LNCaP clone FGC (cell line): ENCODE data around the gene MMADHC.

Experiments used
- DNase-seq: peaks from one replicate; pipeline ENCODE4 v3.0.0-alpha.2; 2011; ENCODE audit warnings: low read depth
- H3K4me3 ChIP-seq: 2 replicates; pipeline ENCODE4 v1.5.1; 2011; ENCODE audit warnings: mild to moderate bottlenecking, low read depth, low read length, control low read depth
- TF ChIP-seq, protein P1 (sequence below): IDR thresholded peaks from 2 replicates; pipeline ENCODE4 v1.5.1; 2012; ENCODE audit warnings: mild to moderate bottlenecking; ENCODE audit not compliant: control insufficient read depth, insufficient read depth; ENCODE audit errors: extremely low read depth

Gene MMADHC

DNA sequence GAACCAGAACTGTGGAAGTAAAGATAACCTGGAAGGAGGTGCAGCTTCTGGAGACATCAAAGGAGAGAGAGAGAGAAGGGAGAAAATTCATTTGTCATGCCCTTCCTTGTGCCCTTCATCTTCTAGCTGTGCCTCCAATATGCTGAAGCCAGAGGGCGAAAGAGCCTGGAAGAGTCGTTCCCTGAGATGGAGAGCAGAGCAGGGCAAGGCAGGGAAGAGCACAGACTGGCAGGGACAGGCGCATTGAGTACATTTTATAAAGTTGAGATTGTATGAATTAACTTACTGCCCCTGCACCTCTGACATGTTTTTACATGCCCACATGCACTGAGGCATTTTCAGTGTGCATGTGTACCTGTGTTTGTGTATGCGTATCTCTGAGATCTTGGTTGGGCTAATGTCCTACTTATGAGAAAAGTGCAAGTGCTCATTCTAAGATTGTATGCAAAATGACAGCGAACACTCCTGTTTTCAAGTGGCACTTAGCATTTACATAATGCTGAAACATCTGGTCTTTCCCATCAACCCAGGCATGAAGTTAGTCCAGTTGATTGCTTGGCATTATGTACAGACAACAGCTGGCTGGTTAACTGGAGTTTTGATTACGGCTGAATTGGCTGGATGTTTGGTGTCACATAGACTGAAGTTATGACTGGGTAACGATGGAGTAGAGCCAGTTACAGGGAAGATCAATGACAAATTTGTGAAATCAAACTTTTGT, 23.7 kb upstream of the MMADHC start:
- no peak overlapping the region for H3K4me3 ChIP-seq
- no peak for DNase-seq
- TF ChIP-seq, protein P1, sequence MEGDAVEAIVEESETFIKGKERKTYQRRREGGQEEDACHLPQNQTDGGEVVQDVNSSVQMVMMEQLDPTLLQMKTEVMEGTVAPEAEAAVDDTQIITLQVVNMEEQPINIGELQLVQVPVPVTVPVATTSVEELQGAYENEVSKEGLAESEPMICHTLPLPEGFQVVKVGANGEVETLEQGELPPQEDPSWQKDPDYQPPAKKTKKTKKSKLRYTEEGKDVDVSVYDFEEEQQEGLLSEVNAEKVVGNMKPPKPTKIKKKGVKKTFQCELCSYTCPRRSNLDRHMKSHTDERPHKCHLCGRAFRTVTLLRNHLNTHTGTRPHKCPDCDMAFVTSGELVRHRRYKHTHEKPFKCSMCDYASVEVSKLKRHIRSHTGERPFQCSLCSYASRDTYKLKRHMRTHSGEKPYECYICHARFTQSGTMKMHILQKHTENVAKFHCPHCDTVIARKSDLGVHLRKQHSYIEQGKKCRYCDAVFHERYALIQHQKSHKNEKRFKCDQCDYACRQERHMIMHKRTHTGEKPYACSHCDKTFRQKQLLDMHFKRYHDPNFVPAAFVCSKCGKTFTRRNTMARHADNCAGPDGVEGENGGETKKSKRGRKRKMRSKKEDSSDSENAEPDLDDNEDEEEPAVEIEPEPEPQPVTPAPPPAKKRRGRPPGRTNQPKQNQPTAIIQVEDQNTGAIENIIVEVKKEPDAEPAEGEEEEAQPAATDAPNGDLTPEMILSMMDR: peak; percentile 38

DNA sequence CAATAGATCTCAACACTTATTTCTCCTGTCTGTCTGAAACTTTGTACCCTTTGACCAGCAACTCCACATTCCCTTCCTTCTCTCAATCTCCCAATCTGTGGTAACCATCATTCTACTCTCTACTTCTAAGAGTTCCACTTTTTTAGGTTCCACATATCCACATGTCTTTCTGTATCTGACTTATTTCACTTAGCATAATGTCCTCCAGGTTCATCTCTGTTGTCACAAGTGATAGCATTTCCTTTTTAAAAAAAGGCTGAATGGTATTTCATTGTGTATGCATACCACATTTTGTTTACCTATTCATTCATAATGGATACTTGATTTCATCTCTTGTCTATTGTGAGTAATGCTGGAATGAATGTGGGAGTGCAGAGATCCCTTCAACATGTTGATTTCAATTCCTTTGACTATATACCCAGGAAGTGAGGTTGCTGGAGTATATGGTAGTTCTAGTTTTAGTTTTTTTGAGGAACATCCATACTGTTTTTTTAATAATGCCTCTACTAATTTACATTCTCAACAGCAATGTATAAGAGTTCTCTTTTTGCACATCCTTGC, 18.8 kb upstream of the MMADHC start:
- DNase-seq: no peak
- TF ChIP-seq, protein P1: no peak
- no peak overlapping the region for H3K4me3 ChIP-seq

DNA sequence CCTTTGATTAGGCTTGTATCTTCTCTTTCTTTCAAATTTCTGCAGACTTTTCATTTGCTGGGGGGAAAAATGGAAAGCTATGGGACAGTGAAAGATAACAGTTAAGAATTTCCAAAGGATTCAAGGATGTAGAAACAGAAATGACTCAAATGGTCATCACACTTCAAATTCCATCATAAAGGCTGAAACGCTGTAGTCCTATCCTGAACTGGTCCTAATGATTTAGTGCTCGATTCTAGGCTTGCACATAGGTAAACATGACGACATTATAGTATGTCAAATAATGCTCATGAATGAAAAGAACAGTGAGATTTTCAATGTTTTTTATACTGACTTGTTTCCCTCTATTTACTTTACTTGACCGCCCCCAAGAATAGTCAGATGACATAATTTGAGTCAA, 15.7 kb upstream of the MMADHC start:
- TF ChIP-seq, protein P1: no peak

DNA sequence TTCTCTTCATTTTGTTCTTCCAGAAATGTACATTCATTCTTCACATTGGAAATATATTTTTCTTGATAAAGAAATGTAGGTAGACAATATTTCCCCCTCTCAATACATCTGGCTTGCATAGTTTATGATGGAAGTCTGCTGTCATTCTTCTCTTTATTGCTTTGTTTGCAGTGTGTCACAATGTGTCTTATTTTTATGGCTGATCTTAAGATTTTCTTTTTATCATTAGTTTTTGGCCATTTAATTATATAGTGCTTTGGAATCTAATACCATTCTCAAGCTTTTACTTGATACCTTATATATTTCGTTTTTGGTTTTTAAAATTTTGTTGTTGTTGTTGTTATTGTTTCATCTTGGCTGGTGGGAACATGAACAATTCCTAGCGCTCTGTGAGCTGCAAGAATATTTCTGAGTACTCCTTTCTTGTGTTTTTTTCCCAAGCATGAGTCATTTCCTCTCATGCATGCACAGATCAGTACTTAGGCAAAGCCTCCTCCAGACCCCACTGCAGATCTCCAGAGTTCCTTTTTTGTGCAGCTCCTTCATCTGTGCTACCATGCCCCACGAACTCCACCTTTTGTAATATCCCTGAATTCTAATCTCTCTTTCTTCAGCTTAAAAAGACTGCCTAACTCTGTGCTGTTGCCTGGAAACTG, 13.7 kb upstream of the MMADHC start:
- H3K4me3 ChIP-seq: no peak overlapping the region
- DNase-seq: no peak
- TF ChIP-seq, protein P1: no peak

More for the DNA sequence above, 15.7 kb upstream of the MMADHC start:
- DNase-seq: no peak
- no peak overlapping the region for H3K4me3 ChIP-seq

DNA sequence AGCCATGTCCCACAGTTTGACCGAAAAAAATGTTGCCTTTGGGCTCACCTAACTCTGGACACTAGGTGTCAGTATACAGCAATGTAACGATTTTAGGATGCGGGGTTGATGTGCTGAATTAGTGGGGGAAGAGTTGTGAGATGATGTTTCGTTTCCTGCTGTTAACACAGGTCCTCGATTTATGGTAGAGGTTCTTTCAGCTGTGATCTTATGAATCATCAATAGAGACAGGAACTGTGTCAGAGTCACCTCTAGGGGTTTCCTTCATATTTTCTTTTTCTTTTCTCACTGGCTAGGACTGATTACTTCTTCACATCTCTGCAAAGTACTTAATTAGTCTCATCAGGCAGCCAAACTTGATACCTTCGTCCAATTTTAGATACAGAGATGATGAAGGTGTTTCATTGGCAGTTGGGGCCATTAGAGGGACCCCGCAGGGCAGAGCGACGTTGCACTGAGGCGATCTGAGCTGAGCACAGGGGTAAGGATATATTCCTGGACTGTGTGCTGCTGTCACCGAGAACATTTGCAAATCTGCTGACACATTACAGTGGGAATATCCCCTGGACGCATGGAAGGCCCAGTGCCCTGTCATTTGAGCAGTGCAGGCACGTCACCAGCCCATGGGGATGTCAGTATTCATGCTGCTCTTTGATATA, 10.2 kb upstream of the MMADHC start:
- DNase-seq: no peak
- no peak overlapping the region for H3K4me3 ChIP-seq
- TF ChIP-seq, protein P1: peak; percentile 82

DNA sequence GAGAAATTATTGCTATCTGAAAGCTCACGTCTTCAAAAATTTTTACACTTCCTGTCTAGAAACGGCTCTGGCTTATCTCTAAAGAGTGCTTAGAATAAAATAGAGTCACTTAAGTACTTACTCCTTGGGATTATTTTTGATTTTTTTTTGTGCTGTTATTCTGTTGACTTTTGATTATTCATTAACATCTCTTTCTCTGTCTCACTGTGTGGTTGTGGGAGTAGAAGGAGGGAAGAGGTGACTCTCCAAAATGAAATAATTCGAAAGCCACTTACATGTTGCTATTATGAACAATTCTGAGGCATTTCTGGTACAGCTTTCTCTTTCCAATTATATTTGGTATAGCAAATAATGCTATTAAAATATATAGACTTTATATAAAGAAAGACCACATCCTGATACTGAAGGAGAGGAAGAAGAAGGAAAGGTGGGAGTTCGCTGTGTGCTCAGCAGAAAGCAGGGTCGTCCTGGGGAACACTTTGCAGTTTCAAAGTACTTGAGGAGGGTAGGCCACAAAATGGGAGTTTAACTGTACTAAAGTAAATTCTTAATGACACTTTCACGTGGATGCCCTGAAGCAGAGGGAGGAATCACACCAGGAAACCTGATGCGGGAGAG, 9.6 kb upstream of the MMADHC start:
- no peak for DNase-seq
- TF ChIP-seq, protein P1: no peak
- H3K4me3 ChIP-seq: no peak overlapping the region
